H1 (cell line): Measurements from ENCODE around the gene MAPK8. TPM values are rescaled to one million over a fixed set of nuclear protein-coding genes. Genes with fewer than 3 reads are reported as not detected.

Experiments
- CTCF ChIA-PET: fragments of 300-600 bp; sonication (Branson Sonifier 250); formaldehyde crosslinking; loops from one replicate; lab custom pipeline; 2021; ENCODE audit not compliant: partially characterized antibody; lab: Charles Lee
- POLR2A ChIA-PET: fragments of 300-600 bp; sonication (Branson Sonifier 250); formaldehyde crosslinking; loops from one replicate; lab custom pipeline; 2021; ENCODE audit warnings: inconsistent platforms; ENCODE audit not compliant: partially characterized antibody; lab: Charles Lee
- DNase-seq, 2 experiments: peaks; one replicate each; pipeline versions ENCODE4 v3.0.0 to v3.0.0-alpha.2; 2010 to 2022; ENCODE audit warnings: low spot score in 2 of 2, low read depth in 1 of 2, mixed read lengths in 1 of 2
- FAIRE-seq: peaks from 2 replicates; lab custom pipeline; 2011; peaks lifted over from hg19 to GRCh38; lab: Jason Lieb, UNC
- H2AFZ ChIP-seq: 2 replicates; pipeline ENCODE4 v1.8.1; 2012; ENCODE audit warnings: low read length, inconsistent platforms
- H2AK5ac ChIP-seq: 2 replicates; pipeline ENCODE4 v1.6.1; 2013; ENCODE audit warnings: low read depth, low read length
- H2BK120ac ChIP-seq: replicated peaks from 2 replicates; pipeline ENCODE3; 2013; ENCODE audit warnings: low read depth, low read length, inconsistent platforms
- H2BK12ac ChIP-seq: 2 replicates; pipeline ENCODE4 v1.6.1; 2013; ENCODE audit warnings: low read depth, low read length
- H2BK15ac ChIP-seq: 2 replicates; pipeline ENCODE4 v1.6.1; 2013; ENCODE audit warnings: low read length
- H2BK20ac ChIP-seq: 2 replicates; pipeline ENCODE4 v1.6.1; 2013; ENCODE audit warnings: low read length
- H2BK5ac ChIP-seq: 2 replicates; pipeline ENCODE4 v1.6.1; 2013; ENCODE audit warnings: low read depth, low read length
- H3K14ac ChIP-seq: 2 replicates; pipeline ENCODE4 v1.6.1; 2013; ENCODE audit warnings: inconsistent platforms; ENCODE audit not compliant: insufficient read length
- H3K18ac ChIP-seq: 2 replicates; pipeline ENCODE4 v1.6.1; 2013; ENCODE audit warnings: low read length; ENCODE audit errors: extremely low read depth
- H3K23ac ChIP-seq: 2 replicates; pipeline ENCODE4 v1.6.1; 2013; ENCODE audit warnings: inconsistent platforms; ENCODE audit not compliant: insufficient read length
- H3K23me2 ChIP-seq: 2 replicates; pipeline ENCODE4 v1.6.1; 2013; ENCODE audit warnings: low read depth, low read length
- H3K27ac ChIP-seq: 2 replicates; pipeline ENCODE4 v1.6.1; 2011; ENCODE audit warnings: low read depth, low read length, inconsistent platforms
- H3K27me3 ChIP-seq, 4 experiments: replicated peaks in 1 of 4; 1 replicate in 1 of 4; 2 replicates in 3 of 4; pipeline versions ENCODE4 v1.6.1 to v1.8.1; 2011 to 2013; ENCODE audit warnings: low read length in 3 of 4, mild to moderate bottlenecking in 3 of 4, inconsistent platforms in 2 of 4, mixed read lengths in 2 of 4, moderate library complexity in 1 of 4; ENCODE audit not compliant: control insufficient read depth in 3 of 4, insufficient read depth in 3 of 4; ENCODE audit errors: extremely low read depth in 1 of 4
- H3K36me3 ChIP-seq, 4 experiments: 2 replicates each; pipeline versions ENCODE4 v1.6.1 to v1.8.1; 2011 to 2013; ENCODE audit warnings: mild to moderate bottlenecking in 4 of 4, low read length in 3 of 4, moderate library complexity in 2 of 4, control low read depth in 1 of 4, inconsistent platforms in 1 of 4; ENCODE audit not compliant: insufficient read depth in 4 of 4, control insufficient read depth in 2 of 4
- H3K4ac ChIP-seq: replicated peaks from 2 replicates; pipeline ENCODE3; 2013; ENCODE audit warnings: low read length, low read depth, mixed read lengths, inconsistent platforms; ENCODE audit not compliant: insufficient read length
- H3K4me1 ChIP-seq, 4 experiments: replicated peaks in 1 of 4; 1 replicate in 1 of 4; 2 replicates in 3 of 4; pipeline versions ENCODE4 v1.6.1 to v1.8.1; 2011 to 2013; ENCODE audit warnings: low read length in 3 of 4, inconsistent platforms in 2 of 4, mixed read lengths in 1 of 4; ENCODE audit not compliant: insufficient read depth in 4 of 4, control insufficient read depth in 3 of 4
- H3K4me2 ChIP-seq, 2 experiments: 2 replicates each; pipeline versions ENCODE4 v1.6.1 to v1.8.1; 2011 to 2013; ENCODE audit warnings: low read depth in 2 of 2, low read length in 2 of 2, control low read depth in 1 of 2, inconsistent platforms in 1 of 2, mild to moderate bottlenecking in 1 of 2; ENCODE audit not compliant: insufficient read depth in 1 of 2
- H3K4me3 ChIP-seq, 4 experiments: fragments of 200-600, 300-600 bp in 1 of 4; sonication (generic), shearing (Covaris generic), sonication (Bioruptor Twin) in 1 of 4; 2 replicates each; pipeline versions ENCODE4 v1.5.1 to v1.8.1; 2011 to 2016; ENCODE audit warnings: low read length in 4 of 4, low read depth in 3 of 4, control low read depth in 2 of 4, inconsistent platforms in 2 of 4, mild to moderate bottlenecking in 2 of 4, mixed read lengths in 1 of 4, moderate library complexity in 1 of 4; ENCODE audit not compliant: insufficient read depth in 2 of 4; ENCODE audit errors: extremely low read depth in 1 of 4
- H3K56ac ChIP-seq: replicated peaks from 2 replicates; pipeline ENCODE3; 2013; ENCODE audit warnings: low read depth, mild to moderate bottlenecking, mixed read lengths, low read length, inconsistent platforms; ENCODE audit not compliant: insufficient read length
- H3K79me1 ChIP-seq: 2 replicates; pipeline ENCODE4 v1.6.1; 2013; ENCODE audit warnings: low read depth, low read length, control low read depth
- H3K79me2 ChIP-seq, 2 experiments: 2 replicates each; pipeline versions ENCODE4 v1.6.1 to v1.8.1; 2012 to 2013; ENCODE audit warnings: low read length in 2 of 2, mild to moderate bottlenecking in 2 of 2, inconsistent platforms in 1 of 2; ENCODE audit not compliant: insufficient read depth in 2 of 2, control insufficient read depth in 1 of 2
- H3K9ac ChIP-seq, 4 experiments: replicated peaks in 1 of 4; 1 replicate in 1 of 4; 2 replicates in 3 of 4; pipeline versions ENCODE4 v1.6.1 to v1.8.1; 2011 to 2013; ENCODE audit warnings: low read depth in 3 of 4, low read length in 3 of 4, control low read depth in 2 of 4, mild to moderate bottlenecking in 2 of 4, moderate library complexity in 2 of 4, inconsistent platforms in 1 of 4; ENCODE audit errors: extremely low read depth in 1 of 4
- H3K9me3 ChIP-seq, 2 experiments: 2 replicates each; pipeline versions ENCODE4 v1.6.1 to v1.8.1; 2012 to 2013; ENCODE audit warnings: mild to moderate bottlenecking in 2 of 2, moderate library complexity in 2 of 2, control low read depth in 1 of 2, inconsistent platforms in 1 of 2, low read depth in 1 of 2, low read length in 1 of 2, mixed read lengths in 1 of 2; ENCODE audit not compliant: insufficient read depth in 2 of 2
- H4K20me1 ChIP-seq, 2 experiments: replicated peaks in 1 of 2; 2 replicates each; pipeline versions ENCODE3 to v1.8.1; 2011 to 2013; ENCODE audit warnings: inconsistent platforms in 2 of 2, low read length in 2 of 2, mild to moderate bottlenecking in 1 of 2; ENCODE audit not compliant: insufficient read depth in 2 of 2, control insufficient read depth in 1 of 2
- H4K5ac ChIP-seq: 2 replicates; pipeline ENCODE4 v1.6.1; 2013; ENCODE audit warnings: low read length, low read depth, mixed read lengths, inconsistent platforms; ENCODE audit not compliant: insufficient read length
- H4K8ac ChIP-seq: 2 replicates; pipeline ENCODE4 v1.8.0; 2013; ENCODE audit warnings: mild to moderate bottlenecking, moderate library complexity, low read length, inconsistent platforms; ENCODE audit not compliant: insufficient read depth; ENCODE audit errors: extremely low read depth
- H4K91ac ChIP-seq: replicated peaks from 2 replicates; pipeline ENCODE3; 2013; ENCODE audit warnings: low read length, mixed read lengths, inconsistent platforms; ENCODE audit not compliant: insufficient read length
- GTF2F1 ChIP-seq: IDR thresholded peaks from 2 replicates; pipeline ENCODE4 v1.6.1; 2012; ENCODE audit warnings: low read depth, low read length, improper control_type of control experiment, borderline replicate concordance
- HDAC2 ChIP-seq, 2 experiments: fragments of 300-600 bp in 1 of 2; sonication (generic) in 1 of 2; IDR thresholded peaks; 2 replicates each; pipeline ENCODE4 v1.6.1; 2011 to 2012; ENCODE audit warnings: low read depth in 2 of 2, low read length in 2 of 2, mild to moderate bottlenecking in 2 of 2, moderate library complexity in 2 of 2, borderline replicate concordance in 1 of 2, inconsistent platforms in 1 of 2
- POLR2A ChIP-seq, 2 experiments: IDR thresholded peaks; 1 replicate in 1 of 2; 2 replicates in 1 of 2; pipeline ENCODE4 v1.6.1; 2011; ENCODE audit warnings: low read depth in 2 of 2, low read length in 2 of 2, mild to moderate bottlenecking in 2 of 2; ENCODE audit errors: control extremely low read depth in 1 of 2
- SIRT6 ChIP-seq: IDR thresholded peaks from one replicate; pipeline ENCODE4 v1.7.1; 2012; ENCODE audit warnings: low read length, inconsistent platforms
- TCF12 ChIP-seq: IDR thresholded peaks from 2 replicates; pipeline ENCODE4 v1.6.1; 2011; ENCODE audit warnings: low read depth, mild to moderate bottlenecking, low read length
- WGBS, 2 experiments: shearing (Covaris generic) in 1 of 2; methylation state at CpG; one replicate each; pipeline versions ENCODE4 v1.1.6 to v1.1.7; 2013 to 2015; ENCODE audit warnings: low lambda C conversion rate in 2 of 2, mixed read lengths in 2 of 2, inconsistent platforms in 1 of 2, low coverage in 1 of 2, missing lambda C conversion rate in 1 of 2; ENCODE audit not compliant: insufficient replicate concordance in 2 of 2, insufficient coverage in 1 of 2, insufficient read length in 1 of 2; ENCODE audit errors: extremely low coverage in 1 of 2, missing lambda C conversion rate in 1 of 2; 5-methylcytosine and 5-hydroxymethylcytosine counted together
- polyA plus RNA-seq, 7 experiments: library from polyadenylated mRNA; depleted of rRNA in 3 of 7; stranded (reverse) in 5 of 7; unstranded in 2 of 7; fragments of >200 nt in 5 of 7; fragments of 200-250 nt in 2 of 7; gene quantifications; 1 replicate in 5 of 7; 2 replicates in 1 of 7; 4 replicates in 1 of 7; pipeline versions ENCODE4 v1.2.1 to v1.2.3, GENCODE V29; 2011 to 2013; ENCODE audit warnings: missing spikeins in 2 of 7, mixed read lengths in 2 of 7
- total RNA-seq: library from RNA; stranded (reverse); fragmentation: NEBNext Ultra II Directional; extraction: Animal tissue kit (Norgen Biotek cat#: 25700); gene quantifications from 2 replicates; pipeline ENCODE4 v1.2.1, GENCODE V29; 2021

The MAPK8 gene
- total and polyA plus RNA-seq, 2 of the 8 experiments (the other 6 are each of a cell fraction or from before 2014, with no cell fraction given), result 23.3 to 71.3 TPM

- no peaks in the 10 kb centered on the region for H3K9me3 ChIP-seq
- no peak overlapping the region for H3K4ac ChIP-seq
- no peak overlapping the region for H3K14ac ChIP-seq
- no peak overlapping the region for H3K4me2 ChIP-seq
- no peak for DNase-seq
- WGBS, 2 experiments, result 94% methylated on average over 1 of the region's 1 CpG; no CpG with 5 or more reads in 1 of the 2 experiments
- H3K9ac ChIP-seq, result no peak overlapping the region
- no peak overlapping the region for H3K27ac ChIP-seq
- H4K91ac ChIP-seq, result no peak overlapping the region
- no peak overlapping the region for H2AK5ac ChIP-seq
- no peaks in the 10 kb centered on the region for H3K36me3 ChIP-seq
- no peak overlapping the region for H2BK12ac ChIP-seq
- H2BK15ac ChIP-seq, result no peak overlapping the region
- POLR2A ChIA-PET, result no interaction called here
- FAIRE-seq, result no peak
- H2BK120ac ChIP-seq, result no peak overlapping the region
- H3K79me2 ChIP-seq, result peaks cover 0 to 72% of the 10 kb centered on the region in 2 experiments; a peak in 2 of 4 replicates
- no peaks in the 10 kb centered on the region for H3K4me1 ChIP-seq
- no peak overlapping the region for H3K4me3 ChIP-seq
- no peak overlapping the region for H2BK20ac ChIP-seq
- no peak overlapping the region for H2BK5ac ChIP-seq
- H4K20me1 ChIP-seq, result peaks cover 0 to 3% of the 10 kb centered on the region in 2 experiments
- no peak overlapping the region for H3K18ac ChIP-seq
- CTCF ChIA-PET, result no interaction called here
- H3K79me1 ChIP-seq, result no peaks in the 10 kb centered on the region; the same call in 1 of the 2 replicates
- no peak overlapping the region for H2AFZ ChIP-seq
- no peak overlapping the region for H4K8ac ChIP-seq
- H4K5ac ChIP-seq, result no peak overlapping the region
- no peaks in the 10 kb centered on the region for H3K27me3 ChIP-seq
- no peaks in the 10 kb centered on the region for H3K23me2 ChIP-seq
- no peak overlapping the region for H3K23ac ChIP-seq
- no peak overlapping the region for H3K56ac ChIP-seq
- TF ChIP-seq GTF2F1, result no peak
- no peak for TF ChIP-seq POLR2A (IDR thresholded peaks at IDR 0.05; ENCODE audit: control extremely low read depth in 1 of 2, low read depth in 2 of 2, low read length in 2 of 2)
- TF ChIP-seq TCF12, result no peak
- no peak for TF ChIP-seq HDAC2 (IDR thresholded peaks at IDR 0.05; ENCODE audit: borderline replicate concordance in 1 of 2, low read depth in 2 of 2, low read length in 2 of 2)
- TF ChIP-seq SIRT6, result no peak
Observed at GRCh38 chr10:48358162-48358561, 51.7 kb downstream of the MAPK8 start.
